ACC112 (cell line): ENCODE data around the gene C1QTNF2.

Experiments used
- H2AFZ ChIP-seq: fragments of 200-600 bp; sonication (generic); one replicate; pipeline ENCODE4 v1.6.0; 2017; ENCODE audit warnings: antibody characterized with exemption, low read length; ENCODE audit not compliant: unreplicated experiment
- H3K27ac ChIP-seq: fragments of 200-600 bp; sonication (generic); 2 replicates; pipeline ENCODE4 v1.5.1; 2014; ENCODE audit warnings: low read depth, mild to moderate bottlenecking, antibody characterized with exemption, low read length, moderate library complexity
- H3K27me3 ChIP-seq: fragments of 200-600 bp; sonication (generic); 2 replicates; pipeline ENCODE4 v1.6.1; 2014; ENCODE audit warnings: mild to moderate bottlenecking, antibody characterized with exemption, low read length, moderate library complexity, mixed read lengths; ENCODE audit not compliant: insufficient read depth
- H3K36me3 ChIP-seq: fragments of 200-600 bp; sonication (generic); 2 replicates; pipeline ENCODE4 v1.6.1; 2016; ENCODE audit warnings: mild to moderate bottlenecking, antibody characterized with exemption, low read length, moderate library complexity, mixed read lengths; ENCODE audit not compliant: insufficient read depth
- H3K4me1 ChIP-seq: fragments of 200-600 bp; sonication (generic); one replicate; pipeline ENCODE4 v1.6.1; 2016; ENCODE audit warnings: low read length, mixed read lengths; ENCODE audit not compliant: insufficient read depth, unreplicated experiment, control insufficient read depth
- H3K4me3 ChIP-seq: fragments of 200-600 bp; sonication (generic); 2 replicates; pipeline ENCODE4 v1.5.1; 2014; ENCODE audit warnings: mild to moderate bottlenecking, low read depth, low read length
- H3K79me2 ChIP-seq: fragments of 200-600 bp; sonication (generic); one replicate; pipeline ENCODE4 v1.6.0; 2016; ENCODE audit warnings: low read length; ENCODE audit not compliant: control insufficient read depth, unreplicated experiment, insufficient read depth

C1QTNF2 gene

GRCh38 chr5:160390787-160391696, 20.6 kb upstream of the C1QTNF2 start:
- H3K36me3 ChIP-seq = 0 out of 2 replicates have a peak, but pooled peaks cover 5% of the 10 kb centered on the region
- peaks cover 8% of the 10 kb centered on the region for H3K79me2 ChIP-seq
- H3K27ac ChIP-seq = no peak overlapping the region
- H3K27me3 ChIP-seq = no peaks in the 10 kb centered on the region
- H2AFZ ChIP-seq = no peak overlapping the region
- H3K4me3 ChIP-seq = no peak overlapping the region
- no peaks in the 10 kb centered on the region for H3K4me1 ChIP-seq

- H2AFZ ChIP-seq = no peak overlapping the region
- H3K79me2 ChIP-seq = no peaks in the 10 kb centered on the region
- H3K27me3 ChIP-seq = no peaks in the 10 kb centered on the region
- no peak overlapping the region for H3K4me3 ChIP-seq
- no peak overlapping the region for H3K27ac ChIP-seq
- no peaks in the 10 kb centered on the region for H3K4me1 ChIP-seq
- H3K36me3 ChIP-seq = 0 out of 2 replicates have a peak, but pooled peaks cover 5% of the 10 kb centered on the region
Measured at GRCh38 chr5:160387445-160387844, 17.0 kb upstream of the C1QTNF2 start.

DNA sequence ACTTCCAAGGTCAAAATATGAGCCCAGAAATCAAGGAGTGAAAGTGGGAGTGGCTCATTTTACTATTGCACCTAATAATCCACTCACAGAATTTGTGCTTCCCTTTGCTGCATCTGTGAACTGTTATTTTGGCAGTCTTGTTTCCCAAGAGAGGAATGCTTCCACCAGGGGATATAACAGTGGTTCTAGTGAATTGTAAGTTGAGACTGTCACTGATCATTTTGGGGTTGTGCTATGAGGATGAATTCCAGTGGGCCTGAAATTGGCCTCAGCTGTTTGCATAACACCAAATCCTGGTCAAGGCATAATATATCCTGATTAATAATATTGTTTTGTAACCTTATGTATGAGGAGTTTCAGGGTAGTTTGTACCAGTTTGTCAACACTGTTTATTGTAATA, 15.1 kb upstream of the C1QTNF2 start:
- Histone ChIP-seq H3K4me1 (no peaks in the 10 kb centered on the region), H3K4me3 (no peak overlapping the region), H3K27me3 (0 out of 2 replicates have a peak, but pooled peaks cover 12% of the 10 kb centered on the region), H3K27ac (no peak overlapping the region), H2AFZ (no peak overlapping the region), H3K36me3 (0 out of 2 replicates have a peak, but pooled peaks cover 5% of the 10 kb centered on the region), H3K79me2 (no peaks in the 10 kb centered on the region)

- no peak overlapping the region for H3K27ac ChIP-seq
Measured at GRCh38 chr5:160384681-160385080, 14.3 kb upstream of the C1QTNF2 start.

DNA sequence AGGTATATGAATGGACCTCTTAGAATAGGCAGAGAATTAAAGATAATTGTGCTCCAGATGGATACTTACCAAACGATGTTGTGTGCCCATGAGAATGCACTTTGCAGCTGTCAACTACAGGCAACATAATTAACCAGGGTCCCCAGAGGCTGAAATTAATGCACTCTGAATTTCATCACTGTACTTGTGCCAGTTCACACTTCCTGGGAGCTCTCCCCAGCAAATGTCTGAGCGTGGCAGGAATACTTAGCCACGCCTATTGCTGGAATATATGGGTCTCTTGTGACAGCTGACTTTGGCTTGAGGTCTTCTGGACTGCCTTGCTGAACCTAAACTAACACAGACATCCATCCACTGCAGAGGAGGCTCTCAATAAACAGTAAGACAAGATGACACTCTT, 11.9 kb upstream of the C1QTNF2 start:
- Histone ChIP-seq H3K27me3 (peaks cover 25% of the 10 kb centered on the region; the same call in 1 of the 2 replicates), H3K36me3 (no peaks in the 10 kb centered on the region), H3K4me3 (no peak overlapping the region), H2AFZ (no peak overlapping the region), H3K27ac (no peak overlapping the region), H3K4me1 (no peaks in the 10 kb centered on the region), H3K79me2 (no peaks in the 10 kb centered on the region)

More at GRCh38 chr5:160384681-160385080, 14.3 kb upstream of the C1QTNF2 start:
- Histone ChIP-seq H2AFZ (no peak overlapping the region), H3K27me3 (0 out of 2 replicates have a peak, but pooled peaks cover 16% of the 10 kb centered on the region), H3K36me3 (0 out of 2 replicates have a peak, but pooled peaks cover 5% of the 10 kb centered on the region), H3K4me1 (no peaks in the 10 kb centered on the region), H3K4me3 (no peak overlapping the region), H3K79me2 (no peaks in the 10 kb centered on the region)

- peaks cover 42% of the 10 kb centered on the region for H3K27me3 ChIP-seq
- H3K4me1 ChIP-seq = no peaks in the 10 kb centered on the region
- H3K4me3 ChIP-seq = no peak overlapping the region
- no peak overlapping the region for H3K27ac ChIP-seq
- no peaks in the 10 kb centered on the region for H3K36me3 ChIP-seq
- no peak overlapping the region for H2AFZ ChIP-seq
- no peaks in the 10 kb centered on the region for H3K79me2 ChIP-seq
Measured at GRCh38 chr5:160380041-160380440, 9.6 kb upstream of the C1QTNF2 start.

- H2AFZ ChIP-seq = no peak overlapping the region
- no peaks in the 10 kb centered on the region for H3K36me3 ChIP-seq
- peaks cover 48% of the 10 kb centered on the region for H3K27me3 ChIP-seq
- H3K27ac ChIP-seq = no peak overlapping the region
- H3K79me2 ChIP-seq = no peaks in the 10 kb centered on the region
- no peaks in the 10 kb centered on the region for H3K4me1 ChIP-seq
- no peak overlapping the region for H3K4me3 ChIP-seq
Measured at GRCh38 chr5:160379511-160379910, 9.1 kb upstream of the C1QTNF2 start.

- no peaks in the 10 kb centered on the region for H3K36me3 ChIP-seq
- no peaks in the 10 kb centered on the region for H3K4me1 ChIP-seq
- H3K79me2 ChIP-seq = no peaks in the 10 kb centered on the region
- H3K4me3 ChIP-seq = no peak overlapping the region
- H2AFZ ChIP-seq = no peak overlapping the region
- H3K27ac ChIP-seq = no peak overlapping the region
- H3K27me3 ChIP-seq = peaks cover 60% of the 10 kb centered on the region
Measured at GRCh38 chr5:160378330-160378729, 7.9 kb upstream of the C1QTNF2 start.

DNA sequence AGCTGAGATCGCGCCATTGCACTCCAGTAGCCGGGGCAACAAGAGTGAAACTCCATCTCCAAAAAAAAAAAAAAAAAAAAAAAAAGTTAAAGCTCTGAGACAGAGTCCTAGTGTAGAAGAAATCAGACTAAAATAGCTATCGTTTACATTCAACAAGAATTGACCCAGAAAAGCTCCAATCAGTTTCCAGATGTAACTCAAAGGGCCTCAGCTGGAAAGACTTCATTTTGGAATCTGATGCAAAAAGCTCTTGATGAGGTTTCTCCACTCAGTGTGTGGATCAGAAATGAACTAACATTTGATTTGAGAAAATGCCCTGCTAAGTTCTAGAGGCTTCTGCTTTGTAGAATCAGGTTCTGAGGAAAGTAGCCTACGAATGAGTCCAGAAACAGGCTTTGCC, 7.2 kb upstream of the C1QTNF2 start:
- Histone ChIP-seq H3K4me3 (no peak overlapping the region), H3K36me3 (no peaks in the 10 kb centered on the region), H3K4me1 (no peaks in the 10 kb centered on the region), H3K27ac (no peak overlapping the region), H2AFZ (no peak overlapping the region), H3K79me2 (no peaks in the 10 kb centered on the region), H3K27me3 (peaks cover 66% of the 10 kb centered on the region)

DNA sequence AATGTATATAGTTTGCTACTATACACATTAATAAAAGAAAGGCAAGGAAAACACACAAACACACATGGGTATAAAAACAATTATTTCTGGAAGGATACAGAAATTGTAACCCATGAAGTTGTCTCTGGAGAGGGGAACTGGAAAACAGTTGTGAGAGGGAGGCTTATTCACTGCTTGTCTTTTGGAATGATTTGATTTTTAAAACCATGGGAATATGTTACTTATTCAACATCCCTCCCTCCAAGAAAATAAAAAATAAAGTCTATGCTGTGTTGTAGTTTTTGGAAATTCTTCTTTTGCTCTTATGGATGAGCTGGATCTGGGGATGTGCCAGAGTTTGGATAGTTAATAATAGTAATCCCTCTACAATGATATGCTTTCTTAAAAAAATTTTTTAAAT, 6.0 kb upstream of the C1QTNF2 start:
- no peaks in the 10 kb centered on the region for H3K79me2 ChIP-seq
- H2AFZ ChIP-seq = no peak overlapping the region
- no peaks in the 10 kb centered on the region for H3K36me3 ChIP-seq
- no peak overlapping the region for H3K4me3 ChIP-seq
- H3K4me1 ChIP-seq = no peaks in the 10 kb centered on the region
- H3K27ac ChIP-seq = no peak overlapping the region
- peaks cover 76% of the 10 kb centered on the region for H3K27me3 ChIP-seq

GRCh38 chr5:160375701-160376100, 5.3 kb upstream of the C1QTNF2 start:
- no peak overlapping the region for H2AFZ ChIP-seq
- no peaks in the 10 kb centered on the region for H3K36me3 ChIP-seq
- H3K27me3 ChIP-seq = peaks cover 76% of the 10 kb centered on the region
- no peak overlapping the region for H3K4me3 ChIP-seq
- H3K27ac ChIP-seq = no peak overlapping the region
- H3K4me1 ChIP-seq = no peaks in the 10 kb centered on the region
- no peaks in the 10 kb centered on the region for H3K79me2 ChIP-seq
